GM21619 (cell line): ENCODE measurements around the gene KRTAP2-4.
"Not testable (repeated sequence)": the region's sequence is repeated elsewhere in the genome, so short reads cannot be mapped to it uniquely, and the experiment has no call there.

Source experiments
- ATAC-seq: cut with Tn5 transposase; IDR thresholded peaks from one replicate; pipeline ENCODE4 v1.9.1; 2021; ENCODE audit not compliant: unreplicated experiment

KRTAP2-4 gene

DNA sequence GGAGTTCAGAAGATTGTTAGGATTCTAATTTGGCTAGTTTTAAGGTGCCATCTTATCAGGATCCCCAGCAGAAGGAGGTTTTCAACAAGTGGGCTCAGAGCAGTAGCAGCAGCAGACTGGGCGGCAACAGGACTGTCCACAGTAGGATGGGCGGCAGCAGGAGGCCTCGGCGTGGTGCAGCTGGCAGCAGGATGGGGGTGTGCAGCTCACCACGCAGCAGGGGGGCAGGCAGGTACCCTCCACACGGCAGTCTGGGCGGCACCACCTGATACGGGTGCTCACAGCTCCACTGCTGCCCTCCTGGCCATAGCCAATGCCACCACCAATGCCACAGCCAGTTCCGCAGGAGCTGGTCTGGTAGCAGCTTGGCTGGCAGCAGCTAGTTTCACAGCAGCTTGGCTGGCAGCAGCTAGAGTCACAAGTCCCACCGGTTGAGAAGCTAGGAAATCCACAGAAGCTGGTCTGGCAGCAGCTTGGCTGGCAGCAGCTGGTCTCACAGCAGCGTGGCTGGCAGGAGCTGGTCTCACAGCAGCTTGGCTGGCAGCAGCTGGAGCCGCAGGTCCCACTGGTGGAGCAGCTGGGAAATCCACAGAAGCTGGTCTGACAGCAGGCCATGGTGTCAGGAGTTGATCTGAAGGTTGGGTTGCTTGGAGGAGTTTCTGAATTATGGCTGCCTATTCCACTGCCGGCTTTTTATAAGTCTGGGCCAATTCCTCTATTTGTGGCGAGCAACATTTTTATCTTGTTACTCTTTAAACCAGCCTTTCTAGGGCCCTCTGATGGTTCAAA, 24.7 kb downstream of the KRTAP2-4 start, which contains the start of gene KRTAP1-1:
Gene KRTAP1-1 (minus strand): TSS at position 668 of the 789 bp plus-strand sequence. CDS start 53 bp downstream, at position 615.
- ATAC-seq: not testable (repeated sequence)

DNA sequence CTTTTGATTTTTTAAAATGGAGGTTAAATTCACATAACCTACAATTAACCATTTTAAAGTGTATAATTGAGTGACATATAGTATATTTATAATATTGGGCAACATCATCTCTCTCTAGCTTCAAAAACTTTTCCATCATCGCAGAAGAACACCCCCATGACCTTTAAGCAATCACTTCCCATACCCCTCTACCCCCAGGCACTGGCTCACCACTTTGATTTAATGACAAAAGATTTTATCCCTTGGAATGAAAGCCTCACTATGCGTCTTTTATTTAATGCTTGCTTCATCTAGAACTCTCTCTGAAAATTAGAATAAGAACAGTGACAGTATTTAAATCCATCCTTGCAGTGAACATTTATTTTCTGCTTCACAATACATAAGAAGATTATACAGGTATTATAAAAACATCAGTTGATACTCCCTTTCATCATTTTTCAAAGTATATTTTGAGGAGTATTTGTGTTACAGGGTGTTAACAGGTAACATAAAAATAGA, 27.8 kb downstream of the KRTAP2-4 start:
- ATAC-seq: no peak

DNA sequence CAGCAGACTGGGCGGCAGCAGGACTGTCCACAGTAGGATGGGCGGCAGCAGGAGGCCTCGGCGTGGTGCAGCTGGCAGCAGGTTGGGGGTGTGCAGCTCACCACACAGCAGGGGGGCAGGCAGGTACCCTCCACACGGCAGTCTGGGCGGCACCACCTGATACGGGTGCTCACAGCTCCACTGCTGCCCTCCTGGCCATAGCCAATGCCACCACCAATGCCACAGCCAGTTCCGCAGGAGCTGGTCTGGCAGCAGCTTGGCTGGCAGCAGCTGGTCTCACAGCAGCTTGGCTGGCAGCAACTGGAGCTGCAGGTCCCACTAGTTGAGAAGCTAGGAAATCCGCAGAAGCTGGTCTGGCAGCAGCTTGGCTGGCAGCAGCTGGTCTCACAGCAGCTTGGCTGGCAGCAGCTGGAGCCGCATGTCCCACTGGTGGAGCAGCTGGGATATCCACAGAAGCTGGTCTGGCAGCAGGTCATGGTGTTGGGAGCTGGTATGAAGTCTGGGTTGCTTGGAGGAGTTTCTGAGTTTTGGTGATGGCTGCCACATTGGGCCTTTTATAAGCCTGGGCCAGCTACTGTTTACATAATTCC, 31.2 kb downstream of the KRTAP2-4 start, which contains the start of gene KRTAP1-3:
Gene KRTAP1-3 (minus strand): TSS at position 529 of the 590 bp plus-strand sequence. CDS start 53 bp downstream, at position 476.
- ATAC-seq: not testable (repeated sequence)

DNA sequence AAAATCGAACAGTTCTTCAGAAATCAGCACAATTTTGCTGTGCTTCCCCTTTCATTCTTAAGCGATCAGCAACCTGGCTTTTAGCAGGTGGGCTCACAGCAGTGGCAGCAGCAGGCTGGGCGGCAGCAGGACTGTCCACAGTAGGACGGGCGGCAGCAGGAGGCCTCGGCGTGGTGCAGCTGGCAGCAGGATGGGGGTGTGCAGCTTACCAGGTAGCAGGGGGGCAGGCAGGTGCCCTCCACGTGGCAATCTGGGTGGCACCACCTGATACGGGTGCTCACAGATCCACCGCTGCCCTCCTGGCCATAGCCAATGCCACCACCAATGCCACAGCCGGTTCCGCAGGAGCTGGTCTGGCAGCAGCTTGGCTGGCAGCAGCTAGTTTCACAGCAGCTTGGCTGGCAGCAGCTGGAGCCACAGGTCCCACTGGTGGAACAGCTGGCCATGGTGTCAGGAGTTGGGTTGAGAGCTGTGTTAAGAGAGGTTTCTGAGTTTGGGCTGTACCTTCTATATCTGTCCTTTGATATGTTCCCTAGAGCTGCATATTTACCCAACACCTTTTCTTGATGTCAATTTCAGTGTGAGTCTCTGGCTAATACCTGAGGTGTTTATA, 35.9 kb downstream of the KRTAP2-4 start, which contains the start of gene KRTAP1-4:
Gene KRTAP1-4 (minus strand): TSS at position 563 of the 613 bp plus-strand sequence. CDS start 117 bp downstream, at position 446.
- no peak for ATAC-seq

DNA sequence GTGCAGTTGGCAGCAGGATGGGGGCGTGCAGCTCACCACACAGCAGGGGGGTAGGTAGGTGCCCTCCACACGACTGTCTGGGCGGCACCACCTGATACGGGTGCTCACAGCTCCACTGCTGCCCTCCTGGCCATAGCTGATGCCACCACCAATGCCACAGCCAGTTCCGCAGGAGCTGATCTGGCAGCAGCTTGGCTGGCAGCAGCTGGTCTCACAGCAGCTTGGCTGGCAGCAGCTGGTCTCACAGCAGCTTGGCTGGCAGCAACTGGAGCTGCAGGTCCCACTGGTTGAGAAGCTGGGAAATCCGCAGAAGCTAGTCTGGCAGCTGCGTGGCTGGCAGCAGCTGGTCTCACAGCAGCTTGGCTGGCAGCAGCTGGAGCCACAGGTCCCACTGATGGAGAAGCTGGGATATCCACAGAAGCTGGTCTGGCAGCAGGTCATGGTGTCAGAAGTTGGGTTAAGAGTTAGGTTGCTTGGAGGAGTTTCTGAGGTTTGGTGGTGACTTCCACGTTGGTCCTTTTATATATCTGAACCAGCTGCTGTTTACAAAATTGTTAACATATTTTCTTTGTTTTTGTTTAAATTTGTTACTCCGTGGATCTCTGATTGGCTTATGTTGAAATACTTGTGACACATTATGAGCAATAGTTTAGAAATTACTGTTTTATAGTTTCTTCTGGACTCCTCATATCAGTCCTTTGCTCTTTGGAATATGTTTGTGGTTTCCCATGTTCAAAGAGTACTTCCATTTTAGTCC, 38.8 kb downstream of the KRTAP2-4 start, which contains the start of gene KRTAP1-5:
Gene KRTAP1-5 (minus strand): TSS at position 494 of the 757 bp plus-strand sequence. CDS start 53 bp downstream, at position 441.
- no peak for ATAC-seq

DNA sequence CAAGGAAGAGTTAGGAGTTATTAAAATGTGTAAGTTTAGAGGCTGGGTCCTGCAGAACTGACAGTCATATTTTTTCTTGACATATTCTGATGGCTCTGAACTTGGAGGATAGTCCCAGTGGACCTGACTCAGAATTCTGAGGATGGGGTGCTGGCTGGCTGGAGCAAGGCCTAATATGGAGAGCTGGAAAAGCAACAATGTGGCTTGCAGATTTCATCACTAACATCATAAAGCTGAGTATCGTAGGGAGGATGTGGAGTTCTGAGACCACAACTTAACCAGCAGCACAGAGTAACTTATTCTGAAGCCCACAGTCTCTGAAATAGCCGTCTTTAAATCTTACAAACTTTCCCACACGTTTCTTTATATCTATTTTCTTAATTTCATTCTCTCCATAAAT, 41.0 kb downstream of the KRTAP2-4 start:
- ATAC-seq: no peak

DNA sequence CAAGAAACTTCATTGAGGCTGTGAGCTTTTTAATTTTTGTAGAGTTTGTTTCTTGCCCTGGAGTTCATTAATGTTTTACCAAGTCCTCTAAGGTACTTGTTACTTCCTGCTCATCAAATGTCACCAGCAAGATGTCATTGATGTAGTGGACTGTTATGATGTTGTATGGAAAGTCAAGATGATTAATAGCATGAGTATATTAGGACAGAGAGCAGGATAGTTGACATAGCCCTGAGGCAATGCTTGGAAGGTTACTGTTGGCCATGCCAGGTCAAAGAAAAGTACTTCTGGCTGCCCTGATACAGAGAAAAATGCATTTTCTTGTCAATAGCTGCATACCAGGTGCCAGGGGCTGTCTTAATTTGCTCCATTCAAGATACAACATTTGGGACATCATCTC, 45.3 kb downstream of the KRTAP2-4 start:
- no peak for ATAC-seq

DNA sequence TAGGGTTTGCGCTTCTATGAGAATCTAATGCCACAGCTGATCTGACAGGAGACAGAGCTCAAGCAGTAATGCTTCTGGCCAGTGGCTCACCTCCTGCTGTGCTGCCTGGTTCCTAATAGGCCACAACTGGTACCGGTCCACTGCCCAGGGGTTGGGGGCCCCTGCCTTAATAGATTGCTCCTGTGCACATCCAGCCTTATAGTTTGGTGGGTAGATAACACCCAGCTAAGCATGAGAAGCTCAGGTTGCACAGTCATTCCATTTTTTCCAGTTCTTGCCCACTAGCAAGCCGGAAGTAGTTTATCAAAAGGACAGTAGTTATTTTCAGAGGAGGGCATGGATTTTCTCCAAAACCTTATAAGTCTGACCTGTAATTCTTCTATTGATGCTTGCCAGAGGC, 46.3 kb downstream of the KRTAP2-4 start:
- ATAC-seq: no peak

DNA sequence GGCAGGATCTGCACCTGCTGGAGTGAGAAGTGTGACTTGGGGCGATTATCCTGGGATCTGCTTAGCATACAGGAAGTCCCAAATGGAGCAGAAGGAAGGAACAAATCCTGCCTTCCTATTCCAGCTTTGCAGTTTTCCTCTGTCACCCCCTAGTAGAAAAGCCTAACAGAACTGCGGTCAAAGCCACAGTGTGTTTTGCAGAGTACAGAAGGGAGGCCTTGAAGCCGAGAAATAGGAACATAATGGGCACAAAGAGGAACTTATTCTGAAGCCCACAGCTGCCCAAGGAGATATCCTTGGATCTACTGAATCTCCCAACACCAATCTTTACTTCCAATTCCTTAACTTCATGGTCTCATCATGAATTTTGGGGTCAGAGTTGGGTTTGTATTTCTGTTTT, 47.1 kb downstream of the KRTAP2-4 start:
- no peak for ATAC-seq

DNA sequence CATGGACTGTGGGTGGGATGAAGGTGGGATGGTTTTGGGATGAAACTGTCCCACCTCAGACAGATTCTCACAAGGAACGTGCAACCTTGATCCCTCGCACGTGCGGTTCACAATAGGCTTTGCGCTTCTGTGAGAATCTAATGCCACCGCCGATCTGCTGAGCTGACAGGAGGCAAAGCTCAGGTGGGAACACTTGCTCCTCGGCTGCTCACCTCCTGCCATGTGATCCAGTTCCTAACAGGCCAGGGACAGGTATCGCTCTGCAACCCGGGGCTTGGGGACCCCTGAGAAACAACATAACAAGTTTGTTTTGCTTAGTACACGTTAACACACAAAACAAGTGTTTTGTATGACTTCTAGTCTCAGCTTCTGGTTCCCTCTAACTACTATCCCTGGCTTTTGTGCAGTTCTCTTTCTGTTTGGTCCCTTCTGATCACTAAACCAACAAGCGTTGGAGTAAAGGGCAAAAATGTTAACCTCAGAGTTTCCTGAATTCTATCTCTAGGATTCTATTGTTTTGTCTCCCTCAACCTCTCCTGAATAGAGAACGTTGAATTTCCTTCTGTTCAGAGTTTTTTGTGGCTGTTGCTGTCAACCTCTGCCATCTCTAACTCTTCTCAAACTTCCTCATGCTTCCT, 49.0 kb downstream of the KRTAP2-4 start:
- ATAC-seq: no peak

DNA sequence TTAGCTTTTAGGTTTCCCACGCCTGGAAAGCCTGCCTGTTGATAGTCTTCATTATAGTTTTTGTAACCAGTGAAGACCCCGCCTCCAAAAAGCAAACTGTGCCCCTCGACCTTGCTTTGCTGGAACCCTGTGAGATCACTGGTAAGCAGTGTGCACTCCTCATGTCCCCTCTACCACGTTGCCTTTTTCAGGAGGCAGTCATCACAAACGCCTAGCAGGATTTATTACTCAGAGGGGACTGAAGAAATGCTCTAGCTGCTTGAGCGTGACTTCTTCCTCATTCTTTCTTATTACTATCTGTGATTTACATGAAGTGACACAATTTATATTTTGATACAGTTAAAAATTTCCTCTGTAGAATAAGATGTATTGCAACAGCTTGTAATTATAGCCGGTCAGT, 50.2 kb downstream of the KRTAP2-4 start:
- ATAC-seq: no peak
